ENCODE data around the gene HAPSTR1.
A peak's percentile ranks its signal among the peaks of the same experiment; 100 is the strongest.

HAPSTR1 gene

GRCh38 chr16:9122969-9123368 lies 31.5 kb downstream of the HAPSTR1 start:
- no peak for DNase-seq (ENCODE audit: low spot score)
- no peak overlapping the region for H3K27ac ChIP-seq

GRCh38 chr16:9123401-9123800 lies 32.0 kb downstream of the HAPSTR1 start:
- Histone ChIP-seq H3K4me3 (no peak overlapping the region), H3K27ac (peak overlapping the region in 1 of 2 donors; percentile 26)
- TF ChIP-seq, protein P1, sequence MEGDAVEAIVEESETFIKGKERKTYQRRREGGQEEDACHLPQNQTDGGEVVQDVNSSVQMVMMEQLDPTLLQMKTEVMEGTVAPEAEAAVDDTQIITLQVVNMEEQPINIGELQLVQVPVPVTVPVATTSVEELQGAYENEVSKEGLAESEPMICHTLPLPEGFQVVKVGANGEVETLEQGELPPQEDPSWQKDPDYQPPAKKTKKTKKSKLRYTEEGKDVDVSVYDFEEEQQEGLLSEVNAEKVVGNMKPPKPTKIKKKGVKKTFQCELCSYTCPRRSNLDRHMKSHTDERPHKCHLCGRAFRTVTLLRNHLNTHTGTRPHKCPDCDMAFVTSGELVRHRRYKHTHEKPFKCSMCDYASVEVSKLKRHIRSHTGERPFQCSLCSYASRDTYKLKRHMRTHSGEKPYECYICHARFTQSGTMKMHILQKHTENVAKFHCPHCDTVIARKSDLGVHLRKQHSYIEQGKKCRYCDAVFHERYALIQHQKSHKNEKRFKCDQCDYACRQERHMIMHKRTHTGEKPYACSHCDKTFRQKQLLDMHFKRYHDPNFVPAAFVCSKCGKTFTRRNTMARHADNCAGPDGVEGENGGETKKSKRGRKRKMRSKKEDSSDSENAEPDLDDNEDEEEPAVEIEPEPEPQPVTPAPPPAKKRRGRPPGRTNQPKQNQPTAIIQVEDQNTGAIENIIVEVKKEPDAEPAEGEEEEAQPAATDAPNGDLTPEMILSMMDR (IDR thresholded peaks at IDR 0.05) = no peak
- DNase-seq (ENCODE audit: low spot score) = no peak

More at GRCh38 chr16:9122969-9123368, 31.5 kb downstream of the HAPSTR1 start:
- TF ChIP-seq, protein P1 (IDR thresholded peaks at IDR 0.05) = no peak
- H3K4me3 ChIP-seq = no peak overlapping the region

GRCh38 chr16:9123871-9124270 lies 32.4 kb downstream of the HAPSTR1 start:
- Histone ChIP-seq H3K27ac (peak overlapping the region in 1 of 2 donors; percentile 26), H3K4me3 (no peak overlapping the region)
- TF ChIP-seq, protein P1 (IDR thresholded peaks at IDR 0.05) = no peak
- DNase-seq (ENCODE audit: low spot score) = no peak

DNA sequence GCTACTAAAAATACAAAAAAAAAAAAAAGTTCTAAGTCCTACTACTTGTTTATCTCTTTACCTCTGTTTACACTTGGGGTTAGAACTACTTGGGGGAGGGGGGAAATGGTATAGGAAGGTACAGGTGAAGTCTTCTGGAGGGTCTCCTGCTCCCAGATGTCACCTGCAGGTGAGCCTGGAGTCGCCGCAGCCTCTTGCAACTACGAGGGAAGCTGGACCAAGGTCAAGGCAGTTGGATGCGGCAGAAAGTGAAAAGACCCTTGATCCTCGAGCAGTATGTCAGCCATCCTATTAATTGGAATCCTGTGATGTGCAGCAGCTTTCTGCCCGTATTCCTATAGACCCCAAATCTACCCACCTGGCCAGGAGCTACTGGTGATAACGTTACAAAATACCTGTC lies 33.0 kb downstream of the HAPSTR1 start:
- H3K27ac ChIP-seq = no peak overlapping the region
- no peak for DNase-seq (ENCODE audit: low spot score)
- TF ChIP-seq, protein P1 (IDR thresholded peaks at IDR 0.05) = no peak
- no peak overlapping the region for H3K4me3 ChIP-seq

- Histone ChIP-seq H3K4me3 (no peak overlapping the region), H3K27ac (no peak overlapping the region)
- no peak for DNase-seq (ENCODE audit: low spot score)
- TF ChIP-seq, protein P1 (IDR thresholded peaks at IDR 0.05) = no peak
Measured at GRCh38 chr16:9124908-9125584, 33.6 kb downstream of the HAPSTR1 start.

DNA sequence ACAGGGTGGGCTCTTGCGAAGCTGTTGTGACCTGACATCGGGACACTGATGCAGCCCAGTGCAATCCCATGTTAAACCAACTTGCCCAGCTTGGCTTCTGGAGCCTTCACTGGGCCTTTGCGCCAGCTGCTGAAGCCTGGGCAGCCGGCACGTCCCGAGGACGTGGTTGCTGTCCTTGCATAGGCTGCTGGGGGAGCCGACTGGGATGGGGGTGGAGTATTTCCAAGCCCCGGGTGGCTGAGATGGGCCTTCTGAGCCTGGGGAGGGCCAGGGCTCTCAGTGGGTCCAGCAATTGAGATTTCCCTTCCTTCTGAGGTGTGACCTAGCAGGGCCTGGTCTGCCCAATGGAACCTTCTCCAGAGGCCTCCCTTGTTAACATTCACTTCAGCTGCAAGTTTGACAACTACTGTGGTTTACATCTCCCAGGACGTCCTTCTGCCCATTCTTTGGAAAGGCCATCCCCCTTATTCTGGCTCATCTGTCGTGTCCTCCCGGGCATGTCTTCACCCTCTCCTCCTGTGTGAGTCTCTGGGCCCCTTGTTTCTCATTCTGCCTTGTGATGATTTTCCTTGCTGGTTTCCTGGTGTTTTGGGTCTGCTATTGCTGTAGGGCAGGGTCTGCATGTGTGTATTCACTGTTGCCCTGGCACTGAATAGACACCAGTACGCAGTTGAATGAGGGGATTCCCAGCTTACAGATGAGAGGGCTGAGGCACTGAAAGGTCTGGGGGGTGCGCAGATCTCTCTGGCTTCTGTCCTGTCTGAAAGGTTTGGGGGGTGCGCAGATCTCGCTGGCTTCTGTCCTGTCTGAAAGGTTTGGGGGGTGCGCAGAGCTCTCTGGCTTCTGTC lies 34.4 kb downstream of the HAPSTR1 start:
- Histone ChIP-seq H3K27ac (no peak overlapping the region), H3K4me3 (no peak overlapping the region)
- DNase-seq (ENCODE audit: low spot score) = no peak
- TF ChIP-seq, protein P1 (IDR thresholded peaks at IDR 0.05) = no peak

All from coronary artery (tissue), 2 donors.